C4-2B (cell line): ENCODE measurements around the gene NELL1.

Experiments used
- CTCF ChIP-seq: fragments of 450-650 bp; conservative IDR thresholded peaks from 2 replicates; pipeline ENCODE4 v1.5.1; 2017; ENCODE audit warnings: mild to moderate bottlenecking
- ZFX ChIP-seq: fragments of 450-650 bp; IDR thresholded peaks from 2 replicates; pipeline ENCODE4 v1.6.1; 2017

- TF ChIP-seq CTCF = no peak
- no peak for TF ChIP-seq ZFX
These were observed 556.5 kb downstream of the NELL1 start for GRCh38 chr11:21225860-21226259.
